IPS-11a (cell line): ENCODE measurements around the gene OPN3.
A peak's percentile ranks its signal among the peaks of the same experiment; 100 is the strongest.
"Not testable (repeated sequence)": the region's sequence is repeated elsewhere in the genome, so short reads cannot be mapped to it uniquely, and the experiment has no call there.

Experiments used
- H3K4me3 ChIP-seq: one replicate; pipeline ENCODE4 v1.5.1; 2013; ENCODE audit warnings: low read depth, low read length, control low read depth

The OPN3 gene, protein sequence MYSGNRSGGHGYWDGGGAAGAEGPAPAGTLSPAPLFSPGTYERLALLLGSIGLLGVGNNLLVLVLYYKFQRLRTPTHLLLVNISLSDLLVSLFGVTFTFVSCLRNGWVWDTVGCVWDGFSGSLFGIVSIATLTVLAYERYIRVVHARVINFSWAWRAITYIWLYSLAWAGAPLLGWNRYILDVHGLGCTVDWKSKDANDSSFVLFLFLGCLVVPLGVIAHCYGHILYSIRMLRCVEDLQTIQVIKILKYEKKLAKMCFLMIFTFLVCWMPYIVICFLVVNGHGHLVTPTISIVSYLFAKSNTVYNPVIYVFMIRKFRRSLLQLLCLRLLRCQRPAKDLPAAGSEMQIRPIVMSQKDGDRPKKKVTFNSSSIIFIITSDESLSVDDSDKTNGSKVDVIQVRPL

GRCh38 chr1:241640149-241640866 is at the start of gene OPN3, which contains the start of gene CHML:
OPN3 (minus strand) TSS chr1:241640369; CDS start chr1:241640254, 115 bp downstream.
CHML (minus strand) TSS chr1:241640369; CDS start chr1:241635766, 4,603 bp downstream.
- peak within 1 kb of the TSS; percentile 93 for H3K4me3 ChIP-seq

DNA sequence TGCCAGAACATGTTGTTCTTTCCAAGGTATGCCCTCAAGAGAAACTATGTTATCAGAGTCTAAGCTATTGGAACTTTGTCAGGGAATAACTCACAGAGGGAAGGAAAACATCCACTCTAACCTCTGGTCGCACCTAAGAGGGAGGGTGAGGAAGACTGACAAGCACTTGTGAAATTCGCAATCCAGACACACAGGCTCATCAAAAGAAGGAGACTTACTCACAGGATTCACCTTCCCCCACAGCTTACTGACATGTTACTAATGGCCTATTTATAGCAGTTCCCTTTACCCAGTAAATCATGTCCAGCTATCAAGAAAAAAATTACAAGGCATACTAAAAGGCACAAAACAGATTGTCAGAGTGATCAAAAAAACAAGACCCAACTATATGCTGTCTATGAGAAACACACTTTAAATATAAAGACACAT is 48.8 kb upstream of the OPN3 start:
- H3K4me3 ChIP-seq = no peak overlapping the region

- H3K4me3 ChIP-seq = no peak overlapping the region
Measured at GRCh38 chr1:241684108-241684507, 43.9 kb upstream of the OPN3 start.

DNA sequence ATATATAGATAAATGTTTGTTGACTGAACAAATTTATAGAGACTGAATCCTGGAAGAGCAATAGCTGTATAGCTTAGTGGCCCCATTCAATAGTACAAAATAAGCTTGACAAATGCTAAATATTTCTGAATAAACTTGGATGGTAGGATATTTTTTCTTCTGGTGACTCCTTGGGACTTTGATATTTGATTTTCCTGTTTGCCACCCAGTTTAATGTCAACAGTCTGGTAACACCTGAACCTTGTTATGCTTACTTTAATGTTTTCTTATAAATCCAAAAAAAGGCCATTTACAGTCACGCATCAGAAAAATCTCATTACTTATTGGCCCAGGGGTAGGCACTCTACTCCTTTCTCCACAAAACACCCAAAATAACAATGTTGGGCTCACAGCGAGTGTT is 42.8 kb upstream of the OPN3 start:
- no peak overlapping the region for H3K4me3 ChIP-seq

- not testable (repeated sequence) for H3K4me3 ChIP-seq
Measured at GRCh38 chr1:241681861-241682448, 41.8 kb upstream of the OPN3 start.

- no peak overlapping the region for H3K4me3 ChIP-seq
Measured at GRCh38 chr1:241679961-241680360, 39.8 kb upstream of the OPN3 start.

DNA sequence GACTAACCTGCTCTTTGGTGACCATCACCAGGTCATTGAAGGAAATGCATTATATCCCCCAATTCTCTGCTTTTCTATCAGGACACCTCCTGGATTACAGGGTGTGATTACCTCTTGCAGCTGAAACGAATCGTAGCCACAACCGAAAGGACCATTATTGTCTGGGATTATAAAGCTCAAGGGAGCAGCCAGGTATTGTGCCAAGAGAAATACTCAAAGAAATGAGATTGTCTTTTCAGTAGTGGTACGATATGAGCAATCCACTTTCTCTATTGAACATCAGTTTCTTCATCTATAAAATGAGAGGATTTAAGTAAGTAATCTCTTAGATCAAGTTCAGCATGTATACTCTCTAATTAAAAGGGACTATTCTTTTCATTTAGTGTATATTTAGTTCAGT is 39.2 kb upstream of the OPN3 start:
- H3K4me3 ChIP-seq = no peak overlapping the region

DNA sequence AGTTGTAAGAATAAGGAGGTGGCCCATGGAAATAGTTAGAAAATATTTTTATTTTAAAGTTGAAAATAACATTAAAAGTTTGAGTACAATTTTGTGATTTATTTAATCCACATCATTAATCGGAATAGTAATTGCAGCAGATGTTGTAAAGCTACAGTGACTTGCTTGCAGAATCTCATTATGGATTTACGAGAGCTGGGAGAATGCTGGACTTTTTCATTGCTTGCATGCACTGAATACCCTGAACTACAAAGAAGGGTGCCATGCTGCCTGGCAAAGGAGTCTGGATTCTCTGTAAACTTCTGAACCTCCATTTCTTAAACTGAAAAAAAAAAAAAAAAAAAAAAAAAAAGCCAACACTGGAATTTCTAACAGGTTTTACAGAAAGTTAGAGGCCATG is 38.4 kb upstream of the OPN3 start:
- H3K4me3 ChIP-seq = no peak overlapping the region

- no peak overlapping the region for H3K4me3 ChIP-seq
Measured at GRCh38 chr1:241677201-241677600, 37.0 kb upstream of the OPN3 start.

- H3K4me3 ChIP-seq = no peak overlapping the region
Measured at GRCh38 chr1:241675983-241676382, 35.8 kb upstream of the OPN3 start.

DNA sequence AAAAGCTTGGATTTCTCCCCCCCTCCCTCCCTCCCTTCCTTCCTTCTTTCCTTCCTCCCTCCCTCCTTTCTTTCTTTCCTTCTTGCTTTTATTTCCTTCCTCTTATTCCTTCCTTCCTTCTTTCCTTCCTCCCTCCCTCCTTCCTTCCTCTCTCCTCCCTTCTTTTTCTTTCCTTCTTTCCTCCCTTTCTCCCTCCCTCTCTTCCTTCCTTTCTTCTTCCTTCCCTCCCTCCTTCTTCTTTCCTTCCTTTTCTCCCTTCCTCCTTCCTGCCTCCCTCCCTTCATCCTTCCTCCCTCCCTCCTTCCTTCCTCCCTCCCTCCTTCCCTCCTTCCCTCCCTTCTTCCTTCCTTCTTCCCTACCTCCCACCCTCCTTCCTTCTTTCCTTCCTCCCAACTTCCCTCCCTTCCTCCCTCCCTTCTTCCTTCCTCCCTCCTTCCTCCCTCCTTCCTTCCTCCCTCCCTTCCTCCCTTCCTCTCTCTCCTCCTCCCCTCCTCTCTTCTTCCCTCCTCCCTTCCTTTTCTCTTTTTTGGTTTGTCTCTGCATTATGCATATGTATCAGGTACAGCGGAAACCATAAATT is 34.7 kb upstream of the OPN3 start:
- H3K4me3 ChIP-seq = no peak overlapping the region

GRCh38 chr1:241672301-241672700 is 32.1 kb upstream of the OPN3 start:
- no peak overlapping the region for H3K4me3 ChIP-seq

DNA sequence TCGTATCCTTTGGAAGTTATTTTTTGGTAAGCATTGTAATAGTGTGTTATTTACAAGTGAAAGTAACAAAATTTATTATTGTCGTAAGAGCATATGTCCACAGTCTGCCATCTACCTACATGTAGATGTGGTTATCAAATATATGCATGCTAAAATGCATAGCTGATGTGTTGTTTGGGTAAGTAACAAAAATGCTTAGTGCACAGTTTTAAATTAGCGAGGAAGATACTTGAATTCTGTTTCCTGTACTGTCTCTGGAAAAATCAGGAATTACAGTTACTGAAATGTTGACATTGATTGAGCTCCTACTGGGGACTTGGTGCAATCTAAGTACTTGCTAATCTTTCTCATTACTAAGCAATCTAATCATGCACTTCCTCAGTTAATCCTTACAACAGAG is 26.2 kb upstream of the OPN3 start:
- H3K4me3 ChIP-seq = no peak overlapping the region

- H3K4me3 ChIP-seq = no peak overlapping the region
Measured at GRCh38 chr1:241660424-241660972, 20.3 kb upstream of the OPN3 start.

DNA sequence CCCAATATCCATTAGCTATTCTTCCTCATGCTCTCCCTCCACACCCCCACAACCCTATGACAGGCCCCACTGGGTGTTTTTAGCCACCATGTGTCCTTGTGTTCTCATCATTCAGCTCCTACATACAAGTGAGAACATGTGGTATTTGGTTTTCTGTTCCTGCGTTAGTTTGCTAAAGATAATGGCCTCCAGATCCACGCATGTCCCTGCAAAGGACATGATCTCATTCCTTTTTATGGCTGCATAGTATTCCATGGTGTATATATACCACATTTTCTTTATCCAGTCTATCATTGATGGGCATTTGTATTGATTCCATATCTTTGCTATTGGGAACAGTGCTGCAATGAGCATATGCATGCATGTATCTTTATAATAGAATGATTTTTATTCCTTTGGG is 18.8 kb upstream of the OPN3 start:
- not testable (repeated sequence) for H3K4me3 ChIP-seq

GRCh38 chr1:241658081-241658793 is 18.1 kb upstream of the OPN3 start:
- H3K4me3 ChIP-seq = no peak overlapping the region

DNA sequence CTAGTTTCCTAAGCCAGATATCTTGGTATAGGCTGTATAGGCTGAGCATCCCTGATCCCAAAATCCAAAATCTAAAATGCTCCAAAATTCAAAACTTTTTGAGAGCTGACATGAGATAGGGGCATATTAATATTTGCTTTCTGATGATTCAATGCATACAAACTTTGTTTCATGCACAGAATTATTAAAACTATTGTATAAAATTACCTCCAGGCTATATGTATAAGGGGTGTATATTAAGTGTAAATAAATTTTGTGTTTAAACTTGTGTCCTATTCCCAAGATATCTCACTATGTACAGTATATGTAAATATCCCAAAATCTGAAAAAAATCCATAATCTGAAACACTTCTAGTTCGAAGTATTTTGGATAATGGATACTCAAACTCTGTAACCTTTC is 14.5 kb upstream of the OPN3 start:
- no peak overlapping the region for H3K4me3 ChIP-seq

- H3K4me3 ChIP-seq = no peak overlapping the region
Measured at GRCh38 chr1:241654019-241654418, 13.8 kb upstream of the OPN3 start.

DNA sequence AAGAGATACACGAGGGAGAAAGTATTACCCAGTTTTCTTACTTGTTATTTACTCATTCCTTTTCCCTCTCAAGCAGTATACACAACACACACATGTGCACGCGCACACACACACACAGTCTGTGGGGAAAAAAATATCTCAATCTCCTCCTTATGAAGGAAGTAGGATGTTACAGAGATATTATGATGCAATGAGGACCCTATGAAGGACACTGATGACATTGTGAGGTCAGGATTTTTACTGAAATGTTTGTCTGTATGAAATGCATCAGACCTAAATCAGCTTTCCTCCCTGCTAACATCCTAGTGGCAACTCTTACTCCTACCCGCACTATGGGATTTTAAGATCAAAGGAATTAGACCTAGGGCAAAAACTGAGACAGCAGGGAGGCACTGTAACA is 11.8 kb upstream of the OPN3 start, which contains the start of gene WDR64:
Gene WDR64, plus strand, starts transcription at position 270 of the 400 bp plus-strand sequence. CDS start 204 bp downstream, outside the sequence.
- H3K4me3 ChIP-seq = no peak within 1 kb of the TSS

DNA sequence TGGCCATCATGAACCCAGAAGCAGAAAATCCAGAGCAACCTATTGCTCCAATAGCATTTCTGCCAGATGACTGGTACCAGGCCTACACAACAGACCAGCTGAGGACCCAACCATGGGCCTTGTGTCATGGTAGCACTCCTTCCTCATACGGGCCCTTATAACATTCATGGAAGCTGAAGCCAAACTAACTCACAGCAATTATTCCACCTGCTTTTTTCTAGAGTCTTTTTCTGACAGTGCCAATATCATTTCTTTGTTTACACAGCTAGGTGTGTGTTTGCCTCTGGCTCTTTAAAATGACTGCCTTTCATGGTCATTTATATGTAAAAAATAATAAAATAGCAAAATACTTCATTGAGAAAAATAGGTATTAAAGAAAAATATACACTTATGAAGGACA is 8.0 kb upstream of the OPN3 start:
- H3K4me3 ChIP-seq = no peak overlapping the region
